GM18873 (cell line): ENCODE measurements around the gene ERN2.
"Not testable (repeated sequence)": the region's sequence is repeated elsewhere in the genome, so short reads cannot be mapped to it uniquely, and the experiment has no call there.

Experiments
- ATAC-seq: cut with Tn5 transposase; IDR thresholded peaks from one replicate; pipeline ENCODE4 v1.9.1; 2021; ENCODE audit warnings: mild to moderate bottlenecking, moderate library complexity, moderate number of reproducible peaks; ENCODE audit not compliant: unreplicated experiment, low FRiP score

The ERN2 gene

DNA sequence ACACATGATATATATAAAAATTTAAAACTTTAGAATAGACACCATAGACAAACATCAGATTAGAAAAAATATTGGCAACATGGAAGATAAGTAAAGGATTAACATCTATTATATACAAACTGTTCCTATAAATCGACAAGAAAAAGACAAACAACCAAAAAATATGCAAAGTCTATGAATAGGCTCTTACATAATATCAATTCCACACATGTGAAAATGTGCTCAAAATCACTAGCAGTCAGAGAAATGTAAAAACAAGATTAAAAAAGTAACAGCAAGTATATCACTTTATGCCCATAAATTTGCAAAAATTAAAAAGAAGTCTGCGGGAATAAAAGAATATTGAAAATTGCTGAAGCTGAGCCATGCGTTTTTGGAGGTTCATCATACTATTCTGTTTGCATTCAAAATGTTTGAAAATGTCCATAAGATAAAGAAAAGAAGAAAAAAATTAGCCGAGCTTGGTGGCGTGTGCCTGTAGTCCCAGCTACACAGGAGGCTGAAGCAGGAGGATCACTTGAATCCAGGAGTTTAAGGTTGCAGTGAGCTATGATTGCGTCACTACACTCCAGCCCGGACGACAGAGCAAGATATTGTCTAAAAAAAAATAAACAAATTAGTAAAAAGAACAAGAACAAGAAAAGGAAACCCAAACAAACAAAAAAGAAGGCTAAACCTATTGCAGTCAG is 11.2 kb upstream of the ERN2 start:
- ATAC-seq = no peak

DNA sequence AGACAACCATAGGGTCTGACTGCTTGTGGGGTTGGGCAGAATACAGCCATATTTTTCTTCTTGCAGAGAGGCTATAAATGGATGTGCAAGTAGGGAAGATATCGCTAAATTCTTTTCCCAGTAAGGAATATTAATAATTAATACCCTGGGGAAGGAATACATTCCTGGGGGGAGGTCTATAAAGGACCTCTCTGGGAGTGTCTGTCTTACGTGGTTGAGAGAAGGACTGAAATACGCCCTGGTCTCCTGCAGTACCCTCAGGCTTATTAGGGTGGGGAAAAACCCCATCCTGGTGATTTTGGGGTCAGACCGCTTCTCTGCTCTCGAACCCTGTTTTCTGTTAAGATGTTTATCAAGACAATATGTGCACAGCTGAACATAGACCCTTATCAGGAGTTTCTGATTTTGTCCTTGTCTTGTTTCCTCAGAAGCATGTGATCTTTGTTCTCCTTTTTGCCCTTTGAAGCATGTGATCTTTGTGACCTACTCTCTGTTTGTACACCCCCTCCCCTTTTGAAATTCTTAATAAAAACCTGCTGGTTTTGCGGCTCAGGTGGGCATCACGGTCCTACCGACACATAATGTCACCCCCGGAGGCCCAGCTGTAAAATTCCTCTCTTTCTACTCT is 9.7 kb upstream of the ERN2 start:
- ATAC-seq = not testable (repeated sequence)

DNA sequence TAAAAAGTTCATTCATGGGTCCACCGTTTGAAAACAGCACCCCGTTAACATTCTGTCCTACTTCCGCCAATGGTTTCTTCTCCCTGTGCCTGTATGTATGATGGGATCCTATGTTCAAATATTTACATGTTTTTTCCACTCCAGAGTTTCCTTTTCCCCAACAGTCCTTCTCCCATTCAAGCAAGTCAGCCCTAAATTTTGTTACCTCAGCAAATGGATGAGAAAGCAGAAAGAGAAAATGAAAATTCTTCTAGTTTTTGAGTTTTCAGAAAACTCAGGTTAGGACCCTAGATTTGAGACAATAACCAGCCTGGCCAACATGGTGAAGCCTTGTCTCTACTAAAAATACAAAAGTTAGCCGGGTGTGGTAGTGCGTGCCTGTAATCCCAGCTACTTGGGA is 3.5 kb upstream of the ERN2 start:
- no peak for ATAC-seq

GRCh38 chr16:23711785-23712184 is 1.2 kb downstream of the ERN2 start:
- ATAC-seq = no peak

DNA sequence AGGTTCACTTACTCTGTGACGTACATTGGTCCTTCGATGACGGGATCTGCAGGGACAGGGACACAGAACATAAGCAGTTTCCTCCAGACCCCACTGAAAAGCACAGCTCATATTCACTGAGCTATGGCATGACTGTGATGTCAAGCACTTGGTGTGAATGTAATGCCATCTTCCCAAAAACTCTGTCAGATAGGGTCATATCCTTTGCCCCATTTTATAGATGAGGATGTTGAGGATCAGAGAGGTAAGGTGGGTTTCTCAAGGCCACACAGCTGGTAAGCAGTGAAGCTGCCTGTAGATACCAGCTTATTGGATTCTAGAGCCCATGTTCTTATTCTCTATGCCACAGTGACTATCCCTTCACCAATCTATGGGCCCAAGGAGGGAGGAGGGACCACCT is 2.5 kb downstream of the ERN2 start:
- no peak for ATAC-seq

GRCh38 chr16:23710008-23710407 is 3.0 kb downstream of the ERN2 start:
- no peak for ATAC-seq

DNA sequence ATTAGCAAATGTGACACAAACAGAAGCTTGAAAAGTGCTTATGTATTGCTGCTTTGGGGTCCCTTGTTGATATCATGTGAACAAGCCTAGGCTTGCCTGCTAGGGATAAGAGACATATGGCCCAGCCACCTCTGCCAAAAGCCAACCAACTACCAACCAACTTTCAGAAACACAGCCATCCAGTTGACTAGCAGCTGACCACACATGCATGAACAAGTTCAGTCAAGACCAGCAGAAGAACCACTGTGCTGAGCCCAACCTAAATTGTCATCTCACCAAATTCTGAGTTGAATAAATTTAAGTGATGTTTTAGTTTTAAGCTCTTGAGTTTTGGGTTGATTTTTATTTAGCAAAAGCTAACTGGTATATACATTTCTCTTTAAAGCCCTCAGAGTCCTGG is 3.5 kb downstream of the ERN2 start:
- ATAC-seq = no peak

DNA sequence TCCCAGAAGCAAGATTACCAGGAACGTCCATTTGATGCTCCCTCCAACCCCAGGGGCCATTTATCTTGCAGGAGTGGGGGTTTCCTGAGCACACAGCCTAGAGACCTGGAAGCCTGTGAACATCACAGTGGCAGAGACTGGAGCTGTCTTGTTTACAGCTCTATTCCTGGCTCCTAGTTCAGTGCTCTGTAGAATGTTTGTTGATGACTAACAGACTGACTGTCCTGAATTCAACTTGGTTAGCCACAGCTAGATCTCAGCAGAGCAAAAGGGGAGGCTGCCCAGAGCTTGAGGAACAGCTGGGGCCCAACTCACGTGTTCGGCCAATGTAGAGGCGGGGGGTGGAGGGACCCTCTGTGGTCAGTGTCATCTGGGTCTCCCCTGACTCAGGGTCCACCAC is 6.6 kb downstream of the ERN2 start:
- no peak for ATAC-seq

DNA sequence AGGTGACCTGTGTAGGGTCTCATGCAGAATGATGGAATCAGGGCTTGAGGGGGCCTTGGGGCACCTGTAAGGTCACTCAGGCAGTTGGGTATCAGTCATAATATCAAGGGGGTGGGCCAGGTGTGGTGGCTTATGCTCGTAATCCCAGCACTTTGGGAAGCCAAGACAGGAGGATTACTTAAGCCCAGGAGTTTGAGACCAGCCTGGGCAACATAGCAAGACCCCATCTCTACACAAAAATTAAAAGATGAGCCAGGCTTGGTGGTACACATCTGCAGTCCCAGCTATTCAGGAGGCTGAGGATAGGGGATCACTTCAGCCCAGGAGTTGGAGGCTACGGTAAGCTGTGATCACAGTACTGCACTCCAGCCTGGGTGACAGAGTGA is 7.5 kb downstream of the ERN2 start:
- ATAC-seq = no peak

GRCh38 chr16:23704772-23705516 is 8.1 kb downstream of the ERN2 start:
- no peak for ATAC-seq

- ATAC-seq = no peak
Measured at GRCh38 chr16:23702951-23703350, 10.1 kb downstream of the ERN2 start.

- no peak for ATAC-seq
Measured at GRCh38 chr16:23701045-23701444, 12.0 kb downstream of the ERN2 start.

DNA sequence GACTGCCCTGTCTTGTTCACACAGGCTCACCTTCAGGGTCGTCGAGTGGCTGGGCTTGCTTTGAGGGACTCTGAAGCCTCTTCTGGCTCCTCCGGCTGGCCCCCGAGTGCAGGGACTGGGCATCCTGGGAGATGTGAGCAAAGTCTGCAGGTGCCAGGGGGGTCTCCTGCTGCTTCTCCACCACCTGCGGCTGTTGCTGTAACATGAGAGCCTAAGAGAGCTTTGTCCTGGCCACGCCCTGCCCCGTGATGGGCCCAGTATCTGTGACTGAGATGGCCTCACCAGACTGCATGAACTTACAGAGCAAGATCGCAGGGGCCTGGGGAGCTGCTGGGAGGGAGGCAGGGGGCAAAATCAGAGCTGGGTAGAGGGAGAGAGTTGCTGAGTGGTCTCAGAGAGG is 12.5 kb downstream of the ERN2 start:
- no peak for ATAC-seq

GRCh38 chr16:23700093-23700492 is 12.9 kb downstream of the ERN2 start:
- no peak for ATAC-seq

DNA sequence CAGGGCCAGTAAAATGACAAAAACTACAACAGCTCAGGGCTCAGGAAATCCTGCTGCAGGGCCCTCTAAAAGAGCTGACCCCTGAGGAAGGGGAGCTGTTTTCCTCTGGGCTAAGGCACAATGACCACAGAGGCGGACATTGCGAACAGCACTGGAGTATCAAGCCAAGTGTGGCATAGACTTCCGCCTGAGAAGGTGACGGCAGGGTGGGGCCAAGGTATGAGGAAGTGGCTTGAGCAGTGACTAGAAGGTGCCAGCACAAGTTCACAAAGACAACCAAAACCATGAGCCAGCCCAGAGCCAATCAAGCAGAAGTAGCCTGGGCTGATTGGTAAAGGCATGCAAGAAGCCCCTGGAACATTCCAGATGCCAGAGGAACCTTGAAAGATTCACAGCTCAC is 13.9 kb downstream of the ERN2 start:
- no peak for ATAC-seq

DNA sequence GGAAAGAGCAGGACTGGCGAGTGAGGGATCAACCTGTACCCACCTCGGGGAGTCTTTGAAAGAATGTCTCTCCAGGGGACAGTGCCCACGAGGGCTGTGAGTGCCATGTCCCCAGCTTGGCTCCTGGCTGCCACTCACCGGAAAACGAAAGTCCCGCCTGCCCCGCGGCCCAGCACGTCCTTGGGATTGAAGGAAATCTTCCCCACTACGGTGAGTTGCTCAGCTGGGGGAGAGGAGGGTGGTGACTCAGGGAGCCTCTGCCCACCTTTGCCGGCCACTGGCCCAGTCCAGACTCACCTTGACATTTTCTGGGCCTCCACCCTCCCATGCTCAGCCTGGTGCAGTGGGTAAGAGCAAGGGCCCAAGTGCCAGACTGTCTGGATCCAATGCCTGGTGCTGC is 17.3 kb downstream of the ERN2 start:
- ATAC-seq = no peak

DNA sequence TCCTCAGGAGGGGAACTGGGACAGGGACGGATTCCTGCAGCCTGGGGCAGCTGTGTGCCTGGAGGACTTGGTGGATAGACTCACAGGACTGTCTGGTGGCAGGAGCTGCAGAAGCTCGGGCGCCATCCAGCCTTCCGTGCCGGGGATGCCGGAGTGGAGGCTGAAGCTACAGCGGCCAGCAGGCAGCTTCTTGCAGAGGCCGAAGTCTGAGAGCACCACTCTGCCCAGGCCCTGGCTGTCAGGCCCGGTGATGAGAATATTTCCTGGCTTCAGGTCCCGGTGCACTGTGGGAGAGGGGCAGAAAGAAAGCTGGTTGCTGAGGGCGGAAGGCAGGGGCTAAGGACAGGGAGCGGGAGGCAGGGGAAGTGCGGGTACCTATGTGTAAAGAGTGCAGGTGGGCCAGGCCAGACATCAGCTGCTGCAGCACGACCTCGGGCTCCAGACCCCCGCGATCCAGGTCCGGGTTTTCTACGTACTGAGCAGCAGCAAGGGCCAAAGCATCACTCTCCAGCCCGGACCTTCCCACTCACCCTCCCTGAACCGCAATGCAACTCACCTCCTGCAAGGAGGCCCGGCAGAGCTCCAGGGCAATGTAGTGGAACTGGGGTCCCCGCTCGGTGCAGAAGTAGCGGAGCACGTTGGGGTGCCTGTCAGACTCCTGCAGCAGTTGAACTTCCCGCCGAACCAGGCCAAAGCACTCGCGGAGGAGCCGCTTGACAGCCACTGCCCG is 18.2 kb downstream of the ERN2 start:
- no peak for ATAC-seq

DNA sequence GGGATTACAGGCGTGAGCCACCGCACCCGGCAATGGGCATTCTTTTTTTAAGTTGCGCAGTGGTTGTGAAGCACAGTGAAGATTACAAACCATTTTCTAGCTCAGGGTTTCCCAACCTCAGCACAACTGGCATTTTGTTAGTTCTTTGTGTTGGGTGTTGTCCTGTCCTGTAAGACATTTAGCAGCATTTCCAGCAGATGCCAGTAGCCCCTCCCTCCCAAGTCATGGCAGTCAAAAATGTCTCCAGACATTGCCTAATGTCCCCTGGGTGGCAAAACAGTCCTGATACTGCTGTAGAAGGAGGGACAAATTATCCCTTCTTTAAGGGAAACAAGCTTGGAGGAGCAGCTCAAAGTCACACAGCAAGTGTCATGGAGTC is 18.8 kb downstream of the ERN2 start:
- no peak for ATAC-seq

DNA sequence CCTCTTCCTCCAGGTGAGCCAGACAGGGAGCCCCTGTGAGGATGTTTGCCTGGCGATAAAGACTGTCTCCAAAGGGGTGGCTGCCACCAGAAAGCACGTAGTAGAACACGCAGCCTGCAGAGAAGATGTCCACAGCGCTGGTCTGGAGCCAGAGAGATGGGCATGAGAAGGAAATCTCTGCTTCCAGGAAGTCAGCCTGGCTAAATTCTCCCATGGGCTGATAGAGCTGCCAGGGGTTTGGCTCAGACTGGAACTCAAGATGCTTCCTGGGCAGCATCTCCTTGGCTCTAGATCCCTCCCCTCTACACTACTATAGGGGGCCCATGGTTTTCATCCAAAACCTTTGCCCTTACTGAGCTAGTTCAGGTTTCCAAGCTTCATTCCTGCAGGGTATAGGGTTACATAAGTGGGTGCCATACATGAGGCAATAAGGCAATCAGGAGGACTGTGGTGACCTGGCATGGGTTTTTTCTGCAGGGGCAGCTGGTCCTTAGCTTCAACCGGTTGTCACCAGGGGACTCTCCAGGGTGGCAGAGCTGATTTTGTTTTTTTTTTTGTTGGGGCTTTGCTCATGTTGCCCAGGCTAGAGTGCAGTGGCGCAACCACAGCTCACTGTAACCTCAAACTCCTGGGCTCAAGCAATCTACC is 20.7 kb downstream of the ERN2 start:
- ATAC-seq = no peak

DNA sequence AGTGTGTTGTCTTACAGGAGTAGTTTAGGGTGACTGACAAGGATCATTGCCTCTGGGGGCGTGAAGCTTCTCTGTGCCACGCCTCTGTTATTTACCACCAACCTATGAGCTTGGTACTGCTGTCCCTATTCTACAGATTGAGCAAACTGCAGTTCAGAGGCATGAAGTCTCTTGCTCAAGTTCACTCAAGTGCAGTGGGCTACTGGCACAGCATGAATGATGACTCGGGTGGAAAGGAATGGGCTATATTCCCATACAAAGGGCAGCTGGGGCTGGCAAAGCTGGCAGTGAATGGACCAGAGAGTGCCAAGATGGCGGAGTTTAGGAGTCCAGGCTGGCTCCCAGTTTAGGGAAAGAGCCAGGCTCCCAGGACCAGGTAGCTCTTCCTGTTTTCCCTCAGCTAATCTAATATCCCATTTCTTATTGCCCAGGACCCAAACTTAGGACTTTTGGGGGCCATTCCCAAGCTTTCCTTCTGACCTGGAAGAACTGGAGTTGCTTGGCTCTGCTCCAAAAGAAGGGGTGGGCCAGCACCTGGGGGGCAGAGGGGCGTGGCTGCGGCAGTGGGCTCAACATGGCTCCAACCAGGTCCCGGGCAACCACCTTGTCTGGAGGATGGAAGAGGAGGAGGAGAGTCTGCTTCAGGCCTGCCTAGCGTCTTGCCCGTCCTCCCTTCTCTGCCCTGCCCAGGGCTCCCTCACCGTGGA is 21.4 kb downstream of the ERN2 start:
- ATAC-seq = no peak
